OCI-LY7 (cell line): ENCODE measurements around the gene FAM98A. TPM values are rescaled to one million over a fixed set of nuclear protein-coding genes. Genes with fewer than 3 reads are reported as not detected.

Experiments
- BruUV-seq: library from RNA; stranded (reverse); fragments of 400-500 nt; replicated peaks from 2 replicates; lab custom pipeline; 2021; lab: Mats Ljungman, UMichigan
- CTCF ChIA-PET: fragments of 300-600 bp; sonication (Branson Sonifier 250); formaldehyde crosslinking; loops from one replicate; lab custom pipeline; 2022; ENCODE audit warnings: antibody characterized with exemption; ENCODE audit not compliant: unreplicated experiment; lab: Charles Lee
- POLR2A ChIA-PET: fragments of 300-600 bp; sonication (Branson Sonifier 250); formaldehyde crosslinking; loops from one replicate; lab custom pipeline; 2022; ENCODE audit warnings: antibody characterized with exemption; lab: Charles Lee
- DNase-seq: peaks from one replicate; pipeline ENCODE4 v3.0.0-alpha.2; 2015; ENCODE audit warnings: low spot score
- H2AFZ ChIP-seq: fragments of 200-600 bp; sonication (generic), shearing (Covaris generic); 2 replicates; pipeline ENCODE4 v1.6.1; 2014; ENCODE audit warnings: mild to moderate bottlenecking, antibody characterized with exemption, low read length, moderate library complexity
- H3K27ac ChIP-seq: fragments of 200-600 bp; sonication (generic); 2 replicates; pipeline ENCODE4 v1.5.1; 2014; ENCODE audit warnings: mixed run types, low read depth, mild to moderate bottlenecking, moderate library complexity, low read length, inconsistent platforms; ENCODE audit not compliant: poor library complexity, severe bottlenecking
- H3K36me3 ChIP-seq: fragments of 200-600 bp; sonication (generic); 2 replicates; pipeline ENCODE4 v1.6.1; 2014; ENCODE audit warnings: mild to moderate bottlenecking, antibody characterized with exemption, low read length, moderate library complexity, mixed read lengths; ENCODE audit not compliant: insufficient read depth
- H3K4me1 ChIP-seq: fragments of 200-600 bp; sonication (generic); 2 replicates; pipeline ENCODE4 v1.5.1; 2014; ENCODE audit warnings: mild to moderate bottlenecking, low read length; ENCODE audit not compliant: insufficient read depth, poor library complexity, severe bottlenecking
- H3K4me2 ChIP-seq: fragments of 200-600 bp; sonication (generic); 2 replicates; pipeline ENCODE4 v1.6.1; 2014; ENCODE audit warnings: mild to moderate bottlenecking, low read length
- H3K4me3 ChIP-seq: fragments of 200-600 bp; sonication (generic); 2 replicates; pipeline ENCODE4 v1.5.1; 2014; ENCODE audit warnings: mild to moderate bottlenecking, low read depth, low read length; ENCODE audit not compliant: poor library complexity, severe bottlenecking
- H3K79me2 ChIP-seq: fragments of 200-600 bp; sonication (generic); 2 replicates; pipeline ENCODE4 v1.6.1; 2016; ENCODE audit warnings: low read depth, mild to moderate bottlenecking, low read length, moderate library complexity, mixed read lengths; ENCODE audit not compliant: insufficient read depth
- H3K9me2 ChIP-seq: fragments of 200-600 bp; sonication (generic); 2 replicates; pipeline ENCODE4 v1.6.1; 2016; ENCODE audit warnings: mild to moderate bottlenecking, low read length, mixed read lengths; ENCODE audit not compliant: insufficient read depth
- H3K9me3 ChIP-seq: fragments of 200-600 bp; sonication (generic); 2 replicates; pipeline ENCODE4 v1.6.1; 2014; ENCODE audit warnings: mild to moderate bottlenecking, mixed run types, low read length, mixed read lengths
- H4K20me1 ChIP-seq: fragments of 200-600 bp; sonication (generic); 2 replicates; pipeline ENCODE4 v1.6.1; 2014; ENCODE audit warnings: mild to moderate bottlenecking, antibody characterized with exemption, low read length, moderate library complexity, mixed read lengths; ENCODE audit not compliant: insufficient read depth
- EZH2phosphoT487 ChIP-seq: fragments of 200-600 bp; sonication (generic); IDR thresholded peaks from 2 replicates; pipeline ENCODE4 v1.6.1; 2018; ENCODE audit warnings: low read depth, borderline replicate concordance, mild to moderate bottlenecking, mixed run types, antibody characterized with exemption, low read length, moderate library complexity, mixed read lengths
- intact Hi-C: fragments of 100-400 bp; cut with micrococcal nuclease; formaldehyde crosslinking; loops from one replicate; pipeline ENCODE4 v1.10.0; 2022; ENCODE audit not compliant: unreplicated experiment
- total RNA-seq, 2 experiments: library from RNA; depleted of rRNA in 1 of 2; stranded (reverse); fragments of >200 nt in 1 of 2; shearing (Covaris generic) in 1 of 2; gene quantifications; 2 replicates each; pipeline ENCODE4 v1.2.3, GENCODE V29; 2014 to 2022
- TF ChIP-seq, protein P1 (sequence below): fragments of 200-600 bp; sonication (generic); conservative IDR thresholded peaks from 2 replicates; pipeline ENCODE4 v1.5.1; 2014; ENCODE audit warnings: mild to moderate bottlenecking, antibody characterized with exemption, low read length, moderate library complexity, mixed read lengths

Gene FAM98A
- total RNA-seq, 2 experiments from 2014 or later = 35.7 to 55.6 TPM

DNA sequence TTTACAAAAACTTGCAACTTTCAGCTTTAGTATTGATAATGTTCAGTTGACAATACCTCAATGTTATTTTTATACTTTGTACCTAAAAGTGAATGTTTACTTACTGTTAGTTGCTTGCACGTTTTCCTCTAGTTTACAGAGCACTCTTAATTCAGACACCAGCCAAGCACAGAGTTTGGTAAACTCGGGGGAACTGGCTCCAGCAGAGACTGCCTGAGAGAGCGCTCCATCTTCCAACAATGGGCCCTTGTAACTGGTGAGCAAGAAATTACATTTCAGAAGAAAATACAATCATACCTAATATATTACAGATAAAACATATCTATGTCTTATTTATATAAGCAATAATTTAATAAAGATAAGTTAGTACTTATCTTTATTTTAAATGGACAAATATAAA lies 3.7 kb downstream of the FAM98A start:
- DNase-seq = no peak
- no peak for TF ChIP-seq EZH2phosphoT487
- TF ChIP-seq, protein P1, sequence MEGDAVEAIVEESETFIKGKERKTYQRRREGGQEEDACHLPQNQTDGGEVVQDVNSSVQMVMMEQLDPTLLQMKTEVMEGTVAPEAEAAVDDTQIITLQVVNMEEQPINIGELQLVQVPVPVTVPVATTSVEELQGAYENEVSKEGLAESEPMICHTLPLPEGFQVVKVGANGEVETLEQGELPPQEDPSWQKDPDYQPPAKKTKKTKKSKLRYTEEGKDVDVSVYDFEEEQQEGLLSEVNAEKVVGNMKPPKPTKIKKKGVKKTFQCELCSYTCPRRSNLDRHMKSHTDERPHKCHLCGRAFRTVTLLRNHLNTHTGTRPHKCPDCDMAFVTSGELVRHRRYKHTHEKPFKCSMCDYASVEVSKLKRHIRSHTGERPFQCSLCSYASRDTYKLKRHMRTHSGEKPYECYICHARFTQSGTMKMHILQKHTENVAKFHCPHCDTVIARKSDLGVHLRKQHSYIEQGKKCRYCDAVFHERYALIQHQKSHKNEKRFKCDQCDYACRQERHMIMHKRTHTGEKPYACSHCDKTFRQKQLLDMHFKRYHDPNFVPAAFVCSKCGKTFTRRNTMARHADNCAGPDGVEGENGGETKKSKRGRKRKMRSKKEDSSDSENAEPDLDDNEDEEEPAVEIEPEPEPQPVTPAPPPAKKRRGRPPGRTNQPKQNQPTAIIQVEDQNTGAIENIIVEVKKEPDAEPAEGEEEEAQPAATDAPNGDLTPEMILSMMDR = no peak
- H3K79me2 ChIP-seq = peaks cover 43% of the 10 kb centered on the region
- H4K20me1 ChIP-seq = no peaks in the 10 kb centered on the region; the same call in 1 of the 2 replicates
- no peaks in the 10 kb centered on the region for H3K9me3 ChIP-seq
- no peak overlapping the region for H2AFZ ChIP-seq
- no peak overlapping the region for H3K27ac ChIP-seq
- peaks cover 47% of the 10 kb centered on the region for H3K36me3 ChIP-seq
- H3K4me3 ChIP-seq = no peak overlapping the region
- no peak overlapping the region for H3K4me2 ChIP-seq
- H3K9me2 ChIP-seq = no peaks in the 10 kb centered on the region
- CTCF ChIA-PET = no interaction called here
- H3K4me1 ChIP-seq = peaks cover 19% of the 10 kb centered on the region
- no TSS peak for BruUV-seq
- POLR2A ChIA-PET = interaction anchor here (0.7 to 1.2 kb wide), 4 partner anchors 12 to 114 kb away, joined by 3 to 5 read pairs (median 4); no protein-coding TSS in a partner anchor
- intact Hi-C loops = loop anchor here (5.0 to 10.0 kb wide), 4 partner anchors 118 to 1533 kb away; partner anchors contain the start of genes RASGRP3 and SPAST

DNA sequence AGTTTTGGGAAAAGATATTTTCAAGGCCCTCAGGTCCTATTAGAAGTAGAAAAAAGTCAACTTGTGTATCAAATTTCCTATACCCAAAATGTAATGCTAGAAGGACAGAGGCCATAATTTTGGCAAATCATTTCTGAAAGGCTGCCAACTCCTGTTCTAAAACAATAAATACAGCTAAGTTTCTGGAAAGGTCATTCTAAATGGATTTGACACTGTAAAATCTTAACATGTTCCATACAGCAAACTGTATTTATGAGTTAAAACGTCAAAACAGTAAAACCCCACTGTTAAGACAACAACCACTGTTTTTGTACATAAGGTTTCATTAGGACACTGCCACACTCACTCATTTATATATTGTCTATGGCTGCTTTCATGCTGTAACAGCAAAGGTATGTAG lies 9.7 kb downstream of the FAM98A start:
- Histone ChIP-seq H3K4me2 (no peak overlapping the region), H3K79me2 (no peaks in the 10 kb centered on the region), H2AFZ (no peak overlapping the region), H3K9me3 (no peaks in the 10 kb centered on the region), H3K36me3 (peaks cover 97% of the 10 kb centered on the region), H3K9me2 (no peaks in the 10 kb centered on the region), H3K4me3 (no peak overlapping the region), H3K4me1 (no peaks in the 10 kb centered on the region), H4K20me1 (no peaks in the 10 kb centered on the region), H3K27ac (no peak overlapping the region)
- intact Hi-C loops = loop anchor here (10.0 kb wide), 1 partner anchor 175 kb away; no protein-coding TSS in a partner anchor
- DNase-seq = no peak
- ChIA-PET POLR2A (interaction anchor here (0.7 kb wide), 1 partner anchor 109 kb away, joined by 3 read pairs; no protein-coding TSS in a partner anchor), CTCF (no interaction called here)
- TF ChIP-seq EZH2phosphoT487 = no peak
- TF ChIP-seq, protein P1 = no peak
- BruUV-seq = no TSS peak

DNA sequence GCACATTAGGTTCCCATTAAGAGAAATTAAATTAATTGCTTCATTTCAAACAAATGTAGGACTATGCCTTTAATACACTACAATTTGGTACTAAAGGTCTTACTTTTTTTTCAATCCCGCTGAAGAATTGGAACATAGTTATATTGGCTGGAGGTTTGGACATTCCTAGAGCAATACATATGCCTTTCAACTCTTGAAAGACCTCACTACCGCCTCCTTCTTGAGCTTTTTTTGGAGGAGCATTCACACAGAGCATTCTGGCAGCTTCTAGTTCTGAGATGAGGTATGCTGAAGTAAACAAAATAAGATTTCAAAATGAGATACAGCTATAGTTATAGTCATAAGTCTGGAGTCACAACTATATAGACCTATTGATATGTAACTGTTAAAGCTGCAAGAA lies 10.9 kb downstream of the FAM98A start:
- ChIA-PET CTCF (no interaction called here), POLR2A (interaction anchor here (0.5 to 1.2 kb wide), 3 partner anchors 11 to 208 kb away, joined by 3 to 4 read pairs (median 3); partner anchors contain the start of gene FAM98A)
- H3K9me3 ChIP-seq = no peaks in the 10 kb centered on the region
- H3K79me2 ChIP-seq = no peaks in the 10 kb centered on the region
- no peak for TF ChIP-seq EZH2phosphoT487
- TF ChIP-seq, protein P1 = no peak
- H2AFZ ChIP-seq = no peak overlapping the region
- peaks cover 98% of the 10 kb centered on the region for H3K36me3 ChIP-seq
- BruUV-seq = no TSS peak
- no peaks in the 10 kb centered on the region for H3K4me1 ChIP-seq
- no peaks in the 10 kb centered on the region; the same call in 1 of the 2 replicates for H4K20me1 ChIP-seq
- no peak overlapping the region for H3K4me2 ChIP-seq
- H3K27ac ChIP-seq = no peak overlapping the region
- H3K4me3 ChIP-seq = no peak overlapping the region
- intact Hi-C loops = loop anchor here (10.0 kb wide), 1 partner anchor 173 kb away; no protein-coding TSS in a partner anchor
- no peaks in the 10 kb centered on the region for H3K9me2 ChIP-seq
- no peak for DNase-seq
